GM10847 (cell line): ENCODE measurements around the gene RPN2.

Experiments
- POLR2A ChIP-seq: IDR thresholded peaks from 2 replicates; pipeline ENCODE4 v1.6.1; 2011; ENCODE audit not compliant: insufficient read length; ENCODE audit errors: extremely low read depth

Gene RPN2

GRCh38 chr20:37259031-37259430, 79.9 kb downstream of the RPN2 start:
- TF ChIP-seq POLR2A, result no peak

DNA sequence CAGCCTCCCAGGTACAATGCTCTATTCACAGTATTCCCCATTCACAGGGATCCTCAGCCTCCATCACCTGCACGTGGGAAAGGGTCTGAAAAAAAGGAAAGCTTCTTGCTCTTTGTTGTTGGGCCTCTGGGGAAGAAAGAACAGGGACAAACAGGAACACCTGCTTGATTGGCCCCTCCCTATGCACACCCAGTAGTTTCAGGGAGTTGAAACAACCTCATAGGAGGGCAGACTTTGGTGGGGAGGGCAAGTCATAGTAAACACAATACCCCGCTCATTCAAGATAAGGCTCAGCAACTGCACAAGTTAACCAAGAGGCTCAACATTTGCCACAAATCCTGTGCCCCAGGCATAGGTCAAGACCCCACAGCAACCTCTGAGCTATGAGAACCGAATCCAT, 80.7 kb downstream of the RPN2 start:
- no peak for TF ChIP-seq POLR2A

- no peak for TF ChIP-seq POLR2A
Measured at GRCh38 chr20:37260923-37261322, 81.8 kb downstream of the RPN2 start.

DNA sequence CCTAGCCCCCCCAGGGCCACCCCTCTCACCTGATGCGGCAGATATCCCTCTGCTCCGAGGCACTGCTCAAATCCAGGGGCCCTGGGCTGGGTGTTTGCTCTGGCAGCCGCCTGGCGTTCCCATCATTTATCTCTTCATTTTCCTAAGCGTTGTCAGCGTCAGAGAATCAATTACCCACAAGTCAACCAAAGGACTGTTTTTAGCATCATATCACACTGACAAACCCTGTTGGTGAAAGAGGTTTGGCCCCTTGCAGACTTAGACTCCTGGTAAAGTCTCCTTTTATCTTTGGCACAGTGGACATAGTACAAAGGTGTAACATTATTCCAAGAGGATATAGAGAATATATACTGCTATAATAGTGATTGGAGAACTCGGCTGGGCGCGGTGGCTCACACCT, 82.6 kb downstream of the RPN2 start, which contains the start of gene GHRH:
GHRH (minus strand) TSS at position 101 of the 400 bp plus-strand sequence. CDS start 4,925 bp downstream, outside the sequence.
- no peak for TF ChIP-seq POLR2A

- TF ChIP-seq POLR2A, result no peak
Measured at GRCh38 chr20:37262505-37262904, 83.4 kb downstream of the RPN2 start.

GRCh38 chr20:37263686-37264085, 84.6 kb downstream of the RPN2 start:
- no peak for TF ChIP-seq POLR2A

DNA sequence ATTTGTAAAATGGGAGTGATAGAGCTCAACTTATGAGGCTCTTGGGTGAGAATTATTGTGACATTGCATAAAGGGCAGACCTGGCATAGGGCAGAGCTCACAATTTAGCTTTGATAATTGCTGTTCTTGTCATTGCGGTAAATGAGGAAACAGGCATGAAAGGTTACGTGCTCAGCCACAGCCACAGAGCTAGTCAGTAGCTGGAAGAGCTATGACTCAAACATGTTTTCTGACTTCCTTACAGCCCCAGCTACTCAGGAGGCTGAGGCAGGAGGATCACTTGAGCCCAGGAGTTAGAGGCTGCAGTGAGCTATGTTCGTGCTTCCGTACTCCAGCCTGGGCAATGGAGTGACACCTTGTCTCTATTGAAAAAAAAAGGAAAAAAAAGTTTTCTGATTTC, 86.0 kb downstream of the RPN2 start:
- no peak for TF ChIP-seq POLR2A

DNA sequence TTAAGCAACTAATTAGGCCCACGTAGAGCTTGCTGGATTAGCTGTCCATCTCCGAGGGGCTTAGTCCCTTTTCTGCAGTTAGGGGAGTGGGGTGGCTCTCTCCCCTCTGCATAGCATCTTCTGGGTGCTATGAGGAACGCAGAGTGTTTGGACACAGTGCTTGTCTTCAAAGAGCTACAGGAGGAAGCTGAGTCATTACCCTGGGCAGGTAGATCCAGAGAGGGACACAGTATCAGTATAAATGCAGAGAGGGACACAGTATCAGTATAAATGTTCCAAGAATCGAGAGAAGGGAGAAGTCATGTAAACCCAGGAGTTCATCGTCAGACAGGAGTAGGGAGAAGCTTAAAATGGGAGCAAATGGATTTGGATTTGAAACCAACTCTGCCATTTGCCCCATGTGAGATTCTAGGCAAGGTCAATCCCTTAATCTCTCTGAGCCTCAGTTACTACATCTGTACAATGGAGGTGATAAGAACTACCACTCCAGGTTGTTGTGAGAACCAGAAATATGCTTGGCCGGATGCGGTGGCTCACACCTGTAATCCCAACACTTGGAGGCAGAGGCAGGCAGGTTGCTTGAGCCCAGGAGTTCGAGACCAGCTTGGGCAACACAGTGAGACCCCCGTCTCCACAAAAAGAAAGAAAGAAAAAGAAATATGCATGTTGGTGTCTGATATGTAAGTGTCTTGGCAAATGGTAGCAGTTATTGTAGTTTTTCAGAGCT, 88.0 kb downstream of the RPN2 start:
- no peak for TF ChIP-seq POLR2A

DNA sequence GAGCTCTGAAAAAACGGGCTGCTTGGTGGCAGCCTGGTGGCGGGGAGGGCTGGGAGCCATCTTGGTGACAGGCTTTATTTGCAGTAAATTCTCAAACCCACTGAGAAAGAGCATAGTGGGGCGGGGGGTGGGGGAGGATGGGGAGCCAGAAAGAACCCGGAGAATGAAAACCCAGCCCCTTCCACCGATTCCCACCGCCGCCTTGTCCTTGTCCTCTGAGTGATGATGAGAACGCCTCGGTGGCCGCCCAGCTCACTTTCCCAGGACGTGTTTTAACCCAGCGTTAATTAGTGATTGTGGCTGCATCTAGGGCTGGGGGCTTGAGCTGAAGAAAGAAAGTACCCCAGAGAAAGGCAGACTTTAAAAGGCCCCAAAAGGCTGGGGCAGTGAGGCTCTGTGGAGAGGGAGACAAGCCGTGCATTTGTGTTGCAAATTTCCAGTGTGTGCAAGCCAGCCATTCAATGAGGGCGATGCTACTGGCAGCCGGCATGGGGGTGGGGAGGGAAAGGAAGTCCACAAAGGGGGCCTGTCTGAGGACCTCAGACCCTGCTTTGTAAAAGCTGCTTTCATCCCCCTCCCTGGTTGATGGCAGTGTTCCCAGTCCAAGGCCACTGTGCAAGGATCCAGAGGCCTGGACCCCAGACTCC, 88.7 kb downstream of the RPN2 start:
- TF ChIP-seq POLR2A, result no peak

- TF ChIP-seq POLR2A, result no peak
Measured at GRCh38 chr20:37270576-37271420, 91.7 kb downstream of the RPN2 start.

DNA sequence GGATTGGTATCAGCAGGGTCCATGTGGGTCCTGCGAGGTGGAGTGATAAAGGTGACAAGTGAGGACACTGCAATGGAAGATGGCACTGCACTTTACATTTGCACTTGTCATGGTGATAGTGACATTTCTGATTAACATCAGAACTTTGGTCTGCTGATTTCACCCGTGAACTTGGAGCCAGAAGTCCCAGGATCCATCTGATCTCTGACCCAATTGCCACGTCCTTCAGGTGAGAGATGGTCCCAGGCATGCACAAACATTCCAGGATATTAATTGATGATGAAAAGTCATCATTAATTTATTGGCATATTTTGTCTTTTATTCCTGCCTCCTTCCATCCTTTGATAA, 92.3 kb downstream of the RPN2 start:
- no peak for TF ChIP-seq POLR2A

GRCh38 chr20:37273988-37274387, 94.9 kb downstream of the RPN2 start:
- TF ChIP-seq POLR2A, result no peak

- no peak for TF ChIP-seq POLR2A
Measured at GRCh38 chr20:37274851-37275524, 95.9 kb downstream of the RPN2 start.

GRCh38 chr20:37276494-37277252, 97.5 kb downstream of the RPN2 start:
- peak; percentile 16 for TF ChIP-seq POLR2A

DNA sequence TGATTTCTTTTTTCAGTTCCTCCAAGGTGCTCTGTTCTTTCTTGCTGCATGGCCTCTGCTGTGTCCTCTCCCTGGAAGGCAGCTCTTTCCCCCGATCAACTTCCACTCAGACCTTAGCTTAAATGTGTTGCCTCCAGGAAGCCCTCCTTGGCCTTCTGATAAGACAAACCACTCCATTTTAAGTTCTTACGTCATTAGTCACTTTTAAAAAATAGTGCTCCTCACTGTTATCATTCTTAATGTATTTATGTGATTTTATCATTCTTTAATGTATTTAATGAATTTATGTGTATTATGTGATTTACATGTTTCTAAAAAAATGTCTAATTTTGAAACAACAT, 98.1 kb downstream of the RPN2 start:
- TF ChIP-seq POLR2A, result no peak
